Measurements from ENCODE around the gene ANKH. TPM values are rescaled to one million over a fixed set of nuclear protein-coding genes. Genes with fewer than 3 reads are reported as not detected.

Gene ANKH
- total and polyA plus RNA-seq, 2 donors (not counting 1 experiment from before 2014, with no cell fraction given), result 13.7 to 71.1 TPM

DNA sequence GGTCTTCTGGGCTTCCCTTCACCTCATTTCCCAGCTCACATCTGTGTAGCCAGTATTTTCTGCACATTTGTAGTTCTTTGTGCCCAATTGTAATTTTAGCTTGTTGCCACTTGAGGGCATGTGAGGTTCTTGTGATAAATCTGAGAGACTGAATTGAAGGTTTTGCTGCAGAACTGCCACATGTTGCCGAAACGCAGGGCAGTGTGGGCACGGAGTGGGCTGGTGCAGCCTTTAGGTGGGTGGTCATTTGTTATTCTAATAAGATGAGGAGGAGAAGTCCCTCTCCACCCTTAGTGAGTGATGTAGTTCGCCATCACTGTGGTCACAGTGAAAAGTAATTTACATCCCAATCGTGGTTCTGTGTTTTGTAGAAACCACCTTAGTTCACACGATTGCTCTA is 185.8 kb downstream of the ANKH start:
- no peak overlapping the region for H3K27ac ChIP-seq (ENCODE audit: low read length in 2 of 2)
- no peaks in the 10 kb centered on the region for H3K27me3 ChIP-seq (replicated peaks in 1 of 4; ENCODE audit: control extremely low read depth in 1 of 4, control insufficient read depth in 3 of 4, insufficient read depth in 4 of 4, low read length in 3 of 4)
- peak overlapping the region; percentile 8 for H3K4me3 Mint-ChIP-seq
- peaks cover 9% of the 10 kb centered on the region for H3K4me1 Mint-ChIP-seq
- H3K4me3 ChIP-seq (ENCODE audit: control extremely low read depth in 1 of 5, extremely low read depth in 1 of 5, insufficient read depth in 1 of 5, low read depth in 2 of 5, low read length in 4 of 5), result no peak overlapping the region
- peak; percentile 79 for ATAC-seq (ENCODE audit: low read depth)
- no peak overlapping the region for H3K9ac ChIP-seq (ENCODE audit: low read length)
- H3K27me3 Mint-ChIP-seq, result no peaks in the 10 kb centered on the region
- no CpG with 5 or more reads among the region's 6 CpGs for WGBS (ENCODE audit: insufficient coverage)
- peaks cover 5% of the 10 kb centered on the region in 3 donors for H3K9me3 ChIP-seq (ENCODE audit: control extremely low read depth in 1 of 3, control insufficient read depth in 2 of 3, insufficient read depth in 1 of 3, low read length in 2 of 3)
- H3K4me2 ChIP-seq (replicated peaks; ENCODE audit: low read depth, low read length, poor library complexity, severe bottlenecking), result peak overlapping the region; percentile 42
- CTCF ChIA-PET, result interaction anchor here (0.6 to 6.8 kb wide), 21 partner anchors 9 to 329 kb away, joined by 3 to 63 read pairs (median 4); no protein-coding TSS in a partner anchor
- POLR2A ChIA-PET, result interaction anchor here (0.7 kb wide), 1 partner anchor 25 kb away, joined by 3 read pairs; no protein-coding TSS in a partner anchor
- TF ChIP-seq EZH2 (IDR thresholded peaks at IDR 0.05; ENCODE audit: borderline replicate concordance, insufficient read depth, low read depth, low read length, poor library complexity, severe bottlenecking), result no peak
- TF ChIP-seq, protein P1, sequence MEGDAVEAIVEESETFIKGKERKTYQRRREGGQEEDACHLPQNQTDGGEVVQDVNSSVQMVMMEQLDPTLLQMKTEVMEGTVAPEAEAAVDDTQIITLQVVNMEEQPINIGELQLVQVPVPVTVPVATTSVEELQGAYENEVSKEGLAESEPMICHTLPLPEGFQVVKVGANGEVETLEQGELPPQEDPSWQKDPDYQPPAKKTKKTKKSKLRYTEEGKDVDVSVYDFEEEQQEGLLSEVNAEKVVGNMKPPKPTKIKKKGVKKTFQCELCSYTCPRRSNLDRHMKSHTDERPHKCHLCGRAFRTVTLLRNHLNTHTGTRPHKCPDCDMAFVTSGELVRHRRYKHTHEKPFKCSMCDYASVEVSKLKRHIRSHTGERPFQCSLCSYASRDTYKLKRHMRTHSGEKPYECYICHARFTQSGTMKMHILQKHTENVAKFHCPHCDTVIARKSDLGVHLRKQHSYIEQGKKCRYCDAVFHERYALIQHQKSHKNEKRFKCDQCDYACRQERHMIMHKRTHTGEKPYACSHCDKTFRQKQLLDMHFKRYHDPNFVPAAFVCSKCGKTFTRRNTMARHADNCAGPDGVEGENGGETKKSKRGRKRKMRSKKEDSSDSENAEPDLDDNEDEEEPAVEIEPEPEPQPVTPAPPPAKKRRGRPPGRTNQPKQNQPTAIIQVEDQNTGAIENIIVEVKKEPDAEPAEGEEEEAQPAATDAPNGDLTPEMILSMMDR (IDR thresholded peaks at IDR 0.05), result peak; percentile 74
- peaks cover 33 to 88% of the 10 kb centered on the region in 2 experiments for H3K36me3 ChIP-seq (replicated peaks in 1 of 2; ENCODE audit: control extremely low read depth in 1 of 2, control insufficient read depth in 1 of 2, extremely low read depth in 1 of 2, insufficient read depth in 2 of 2, low read length in 1 of 2)
- H3K79me2 ChIP-seq (ENCODE audit: control insufficient read depth, insufficient read depth, low read length), result peaks cover 4% of the 10 kb centered on the region
- peaks cover 5 to 10% of the 10 kb centered on the region in 2 donors for H3K4me1 ChIP-seq (ENCODE audit: control insufficient read depth in 2 of 2, insufficient read depth in 2 of 2, low read length in 2 of 2)
- no peaks in the 10 kb centered on the region for H3K9me3 Mint-ChIP-seq (ENCODE audit: insufficient read depth)
- no peak overlapping the region for H3K27ac Mint-ChIP-seq
- peaks cover 4% of the 10 kb centered on the region for H4K20me1 ChIP-seq (ENCODE audit: control insufficient read depth, insufficient read depth, low read length, poor library complexity, severe bottlenecking)
- intact Hi-C loops (cut with micrococcal nuclease), result loop anchor here (1.0 to 5.0 kb wide), 3 partner anchors 21 to 318 kb away; partner anchors contain the start of gene OTULIN
- peak; percentile 70 for DNase-seq
- no peak overlapping the region for H2AFZ ChIP-seq (ENCODE audit: insufficient read depth, low read depth, low read length, poor library complexity, severe bottlenecking)

DNA sequence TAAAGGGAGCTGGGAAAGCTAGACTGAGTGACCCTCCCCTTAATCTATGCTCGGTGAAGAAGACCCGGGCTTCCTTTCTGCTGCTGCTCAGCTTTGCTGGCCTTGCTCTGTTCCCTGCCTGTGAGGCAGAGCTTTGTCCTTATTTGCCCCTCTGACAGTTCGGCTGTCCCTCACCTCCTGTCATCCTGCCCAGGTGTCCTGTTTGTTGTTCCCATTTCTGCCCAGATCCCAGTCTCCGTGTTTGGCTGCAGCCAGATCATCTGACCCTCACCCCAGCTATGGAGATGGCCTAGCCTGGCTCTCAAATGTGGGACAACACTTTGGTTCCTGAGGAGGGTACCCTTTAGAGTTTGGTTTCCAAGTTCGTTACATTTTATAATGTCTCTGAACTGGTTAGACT is 186.8 kb downstream of the ANKH start:
- ChIA-PET POLR2A (no interaction called here), CTCF (interaction anchor here (0.8 to 6.8 kb wide), 15 partner anchors 10 to 330 kb away, joined by 3 to 63 read pairs (median 4); no protein-coding TSS in a partner anchor)
- H4K20me1 ChIP-seq (ENCODE audit: control insufficient read depth, insufficient read depth, low read length, poor library complexity, severe bottlenecking), result peaks cover 4% of the 10 kb centered on the region
- no peak overlapping the region for H3K4me3 Mint-ChIP-seq
- H3K79me2 ChIP-seq (ENCODE audit: control insufficient read depth, insufficient read depth, low read length), result peaks cover 4% of the 10 kb centered on the region
- peaks cover 17% of the 10 kb centered on the region for H3K4me1 Mint-ChIP-seq
- H3K27ac ChIP-seq (ENCODE audit: low read length in 2 of 2), result no peak overlapping the region
- no peak overlapping the region for H3K9ac ChIP-seq (ENCODE audit: low read length)
- H3K36me3 ChIP-seq (replicated peaks in 1 of 2; ENCODE audit: control extremely low read depth in 1 of 2, control insufficient read depth in 1 of 2, extremely low read depth in 1 of 2, insufficient read depth in 2 of 2, low read length in 1 of 2), result peaks cover 25 to 82% of the 10 kb centered on the region in 2 experiments
- no peaks in the 10 kb centered on the region for H3K9me3 Mint-ChIP-seq (ENCODE audit: insufficient read depth)
- H2AFZ ChIP-seq (ENCODE audit: insufficient read depth, low read depth, low read length, poor library complexity, severe bottlenecking), result no peak overlapping the region
- H3K4me2 ChIP-seq (replicated peaks; ENCODE audit: low read depth, low read length, poor library complexity, severe bottlenecking), result no peak overlapping the region
- WGBS (ENCODE audit: insufficient coverage), result 100% methylated on average over 5 of the region's 5 CpGs
- peaks cover 0 to 2% (median 0%) of the 10 kb centered on the region in 3 donors for H3K9me3 ChIP-seq (ENCODE audit: control extremely low read depth in 1 of 3, control insufficient read depth in 2 of 3, insufficient read depth in 1 of 3, low read length in 2 of 3)
- H3K27ac Mint-ChIP-seq, result peak overlapping the region; percentile 4
- intact Hi-C loops (cut with micrococcal nuclease), result loop anchor here (1.0 to 5.0 kb wide), 3 partner anchors 20 to 319 kb away; partner anchors contain the start of gene OTULIN
- ATAC-seq (ENCODE audit: low read depth) (no peak), DNase-seq (no peak)
- no peaks in the 10 kb centered on the region for H3K27me3 Mint-ChIP-seq
- peaks cover 8 to 16% of the 10 kb centered on the region in 2 donors for H3K4me1 ChIP-seq (ENCODE audit: control insufficient read depth in 2 of 2, insufficient read depth in 2 of 2, low read length in 2 of 2)
- no peak overlapping the region for H3K4me3 ChIP-seq (ENCODE audit: control extremely low read depth in 1 of 5, extremely low read depth in 1 of 5, insufficient read depth in 1 of 5, low read depth in 2 of 5, low read length in 4 of 5)
- no peaks in the 10 kb centered on the region for H3K27me3 ChIP-seq (replicated peaks in 1 of 4; ENCODE audit: control extremely low read depth in 1 of 4, control insufficient read depth in 3 of 4, insufficient read depth in 4 of 4, low read length in 3 of 4)
- TF ChIP-seq, protein P1 (IDR thresholded peaks at IDR 0.05), result no peak
- no peak for TF ChIP-seq EZH2 (IDR thresholded peaks at IDR 0.05; ENCODE audit: borderline replicate concordance, insufficient read depth, low read depth, low read length, poor library complexity, severe bottlenecking)
